Measurements from ENCODE around the gene MGMT.

DNA sequence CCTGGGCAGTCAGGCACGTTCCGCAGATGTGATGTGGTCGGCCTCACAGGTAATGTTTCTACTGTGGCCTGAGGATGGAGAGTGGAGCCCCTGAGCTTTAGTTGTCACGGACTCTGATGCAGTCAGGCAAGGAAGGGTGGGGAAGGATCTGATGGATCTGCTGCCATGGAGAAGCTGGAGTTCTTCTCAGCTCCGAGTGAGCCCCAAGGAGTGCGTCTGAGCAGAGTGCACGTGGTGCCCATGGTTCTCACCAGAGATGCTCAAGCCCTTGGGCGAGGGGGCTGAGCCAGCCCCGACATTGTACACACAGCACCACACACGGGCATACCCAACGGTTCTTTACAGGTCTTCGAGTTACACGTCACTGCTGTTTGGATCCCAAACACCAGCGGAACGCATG is 304.5 kb downstream of the MGMT start:
- TF ChIP-seq ZNF274 (IDR thresholded peaks at IDR 0.05; ENCODE audit: low read depth, low read length) = no peak
- TF ChIP-seq YY1 (IDR thresholded peaks at IDR 0.05; ENCODE audit: insufficient read depth, insufficient read length) = no peak
- TF ChIP-seq SUZ12 (IDR thresholded peaks at IDR 0.05; ENCODE audit: extremely low read depth, insufficient read depth, insufficient read length) = no peak
